H1 (cell line): ENCODE measurements around the gene DIDO1. TPM values are rescaled to one million over a fixed set of nuclear protein-coding genes. Genes with fewer than 3 reads are reported as not detected.
A peak's percentile ranks its signal among the peaks of the same experiment; 100 is the strongest.

Experiments used
- CREB1 ChIP-seq: IDR thresholded peaks from 2 replicates; pipeline ENCODE4 v1.6.1; 2012; ENCODE audit warnings: inconsistent platforms
- HDAC2 ChIP-seq, 2 experiments: fragments of 300-600 bp in 1 of 2; sonication (generic) in 1 of 2; IDR thresholded peaks; 2 replicates each; pipeline ENCODE4 v1.6.1; 2011 to 2012; ENCODE audit warnings: low read depth in 2 of 2, low read length in 2 of 2, mild to moderate bottlenecking in 2 of 2, moderate library complexity in 2 of 2, borderline replicate concordance in 1 of 2, inconsistent platforms in 1 of 2
- polyA plus RNA-seq, 7 experiments: library from polyadenylated mRNA; depleted of rRNA in 3 of 7; stranded (reverse) in 5 of 7; unstranded in 2 of 7; fragments of >200 nt in 5 of 7; fragments of 200-250 nt in 2 of 7; gene quantifications; 1 replicate in 5 of 7; 2 replicates in 1 of 7; 4 replicates in 1 of 7; pipeline versions ENCODE4 v1.2.1 to v1.2.3, GENCODE V29; 2011 to 2013; ENCODE audit warnings: missing spikeins in 2 of 7, mixed read lengths in 2 of 7
- total RNA-seq: library from RNA; stranded (reverse); fragmentation: NEBNext Ultra II Directional; extraction: Animal tissue kit (Norgen Biotek cat#: 25700); gene quantifications from 2 replicates; pipeline ENCODE4 v1.2.1, GENCODE V29; 2021
- TF ChIP-seq, protein P1 (sequence below): fragments of 300-600 bp; sonication (generic); IDR thresholded peaks from 2 replicates; pipeline ENCODE4 v1.7.1; 2012; ENCODE audit warnings: low read length, moderate library complexity, mild to moderate bottlenecking, inconsistent platforms; ENCODE audit not compliant: insufficient replicate concordance

DIDO1 gene
- total and polyA plus RNA-seq, 2 of the 8 experiments (the other 6 are each of a cell fraction or from before 2014, with no cell fraction given): 53.6 to 82.8 TPM

DNA sequence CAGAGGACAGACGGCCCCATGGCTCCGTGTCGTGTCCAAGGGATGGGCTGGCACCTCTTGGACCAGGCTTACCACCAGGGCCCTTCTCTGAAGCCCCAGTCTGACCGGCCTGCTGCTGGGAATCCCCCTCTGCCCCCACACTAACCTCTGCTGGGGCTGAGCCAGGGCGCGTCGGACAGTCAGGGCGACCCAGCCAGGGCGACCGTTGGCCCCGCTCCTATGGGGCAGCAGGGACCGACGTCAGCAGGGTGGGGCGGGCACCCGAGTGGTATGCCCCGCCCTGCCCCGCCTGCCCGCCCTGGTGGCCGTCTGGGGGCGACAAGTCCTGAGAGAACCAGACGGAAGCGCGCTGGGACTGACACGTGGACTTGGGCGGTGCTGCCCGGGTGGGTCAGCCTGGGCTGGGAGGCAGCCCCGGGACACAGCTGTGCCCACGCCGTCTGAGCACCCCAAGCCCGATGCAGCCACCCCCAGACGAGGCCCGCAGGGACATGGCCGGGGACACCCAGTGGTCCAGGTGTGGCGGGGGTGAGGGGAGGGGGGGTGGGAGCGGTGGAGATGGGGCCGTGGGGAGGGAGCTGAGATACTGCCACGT is 26.2 kb upstream of the DIDO1 start, which contains the start of gene SLC17A9 (continued):
- TF ChIP-seq, protein P1, sequence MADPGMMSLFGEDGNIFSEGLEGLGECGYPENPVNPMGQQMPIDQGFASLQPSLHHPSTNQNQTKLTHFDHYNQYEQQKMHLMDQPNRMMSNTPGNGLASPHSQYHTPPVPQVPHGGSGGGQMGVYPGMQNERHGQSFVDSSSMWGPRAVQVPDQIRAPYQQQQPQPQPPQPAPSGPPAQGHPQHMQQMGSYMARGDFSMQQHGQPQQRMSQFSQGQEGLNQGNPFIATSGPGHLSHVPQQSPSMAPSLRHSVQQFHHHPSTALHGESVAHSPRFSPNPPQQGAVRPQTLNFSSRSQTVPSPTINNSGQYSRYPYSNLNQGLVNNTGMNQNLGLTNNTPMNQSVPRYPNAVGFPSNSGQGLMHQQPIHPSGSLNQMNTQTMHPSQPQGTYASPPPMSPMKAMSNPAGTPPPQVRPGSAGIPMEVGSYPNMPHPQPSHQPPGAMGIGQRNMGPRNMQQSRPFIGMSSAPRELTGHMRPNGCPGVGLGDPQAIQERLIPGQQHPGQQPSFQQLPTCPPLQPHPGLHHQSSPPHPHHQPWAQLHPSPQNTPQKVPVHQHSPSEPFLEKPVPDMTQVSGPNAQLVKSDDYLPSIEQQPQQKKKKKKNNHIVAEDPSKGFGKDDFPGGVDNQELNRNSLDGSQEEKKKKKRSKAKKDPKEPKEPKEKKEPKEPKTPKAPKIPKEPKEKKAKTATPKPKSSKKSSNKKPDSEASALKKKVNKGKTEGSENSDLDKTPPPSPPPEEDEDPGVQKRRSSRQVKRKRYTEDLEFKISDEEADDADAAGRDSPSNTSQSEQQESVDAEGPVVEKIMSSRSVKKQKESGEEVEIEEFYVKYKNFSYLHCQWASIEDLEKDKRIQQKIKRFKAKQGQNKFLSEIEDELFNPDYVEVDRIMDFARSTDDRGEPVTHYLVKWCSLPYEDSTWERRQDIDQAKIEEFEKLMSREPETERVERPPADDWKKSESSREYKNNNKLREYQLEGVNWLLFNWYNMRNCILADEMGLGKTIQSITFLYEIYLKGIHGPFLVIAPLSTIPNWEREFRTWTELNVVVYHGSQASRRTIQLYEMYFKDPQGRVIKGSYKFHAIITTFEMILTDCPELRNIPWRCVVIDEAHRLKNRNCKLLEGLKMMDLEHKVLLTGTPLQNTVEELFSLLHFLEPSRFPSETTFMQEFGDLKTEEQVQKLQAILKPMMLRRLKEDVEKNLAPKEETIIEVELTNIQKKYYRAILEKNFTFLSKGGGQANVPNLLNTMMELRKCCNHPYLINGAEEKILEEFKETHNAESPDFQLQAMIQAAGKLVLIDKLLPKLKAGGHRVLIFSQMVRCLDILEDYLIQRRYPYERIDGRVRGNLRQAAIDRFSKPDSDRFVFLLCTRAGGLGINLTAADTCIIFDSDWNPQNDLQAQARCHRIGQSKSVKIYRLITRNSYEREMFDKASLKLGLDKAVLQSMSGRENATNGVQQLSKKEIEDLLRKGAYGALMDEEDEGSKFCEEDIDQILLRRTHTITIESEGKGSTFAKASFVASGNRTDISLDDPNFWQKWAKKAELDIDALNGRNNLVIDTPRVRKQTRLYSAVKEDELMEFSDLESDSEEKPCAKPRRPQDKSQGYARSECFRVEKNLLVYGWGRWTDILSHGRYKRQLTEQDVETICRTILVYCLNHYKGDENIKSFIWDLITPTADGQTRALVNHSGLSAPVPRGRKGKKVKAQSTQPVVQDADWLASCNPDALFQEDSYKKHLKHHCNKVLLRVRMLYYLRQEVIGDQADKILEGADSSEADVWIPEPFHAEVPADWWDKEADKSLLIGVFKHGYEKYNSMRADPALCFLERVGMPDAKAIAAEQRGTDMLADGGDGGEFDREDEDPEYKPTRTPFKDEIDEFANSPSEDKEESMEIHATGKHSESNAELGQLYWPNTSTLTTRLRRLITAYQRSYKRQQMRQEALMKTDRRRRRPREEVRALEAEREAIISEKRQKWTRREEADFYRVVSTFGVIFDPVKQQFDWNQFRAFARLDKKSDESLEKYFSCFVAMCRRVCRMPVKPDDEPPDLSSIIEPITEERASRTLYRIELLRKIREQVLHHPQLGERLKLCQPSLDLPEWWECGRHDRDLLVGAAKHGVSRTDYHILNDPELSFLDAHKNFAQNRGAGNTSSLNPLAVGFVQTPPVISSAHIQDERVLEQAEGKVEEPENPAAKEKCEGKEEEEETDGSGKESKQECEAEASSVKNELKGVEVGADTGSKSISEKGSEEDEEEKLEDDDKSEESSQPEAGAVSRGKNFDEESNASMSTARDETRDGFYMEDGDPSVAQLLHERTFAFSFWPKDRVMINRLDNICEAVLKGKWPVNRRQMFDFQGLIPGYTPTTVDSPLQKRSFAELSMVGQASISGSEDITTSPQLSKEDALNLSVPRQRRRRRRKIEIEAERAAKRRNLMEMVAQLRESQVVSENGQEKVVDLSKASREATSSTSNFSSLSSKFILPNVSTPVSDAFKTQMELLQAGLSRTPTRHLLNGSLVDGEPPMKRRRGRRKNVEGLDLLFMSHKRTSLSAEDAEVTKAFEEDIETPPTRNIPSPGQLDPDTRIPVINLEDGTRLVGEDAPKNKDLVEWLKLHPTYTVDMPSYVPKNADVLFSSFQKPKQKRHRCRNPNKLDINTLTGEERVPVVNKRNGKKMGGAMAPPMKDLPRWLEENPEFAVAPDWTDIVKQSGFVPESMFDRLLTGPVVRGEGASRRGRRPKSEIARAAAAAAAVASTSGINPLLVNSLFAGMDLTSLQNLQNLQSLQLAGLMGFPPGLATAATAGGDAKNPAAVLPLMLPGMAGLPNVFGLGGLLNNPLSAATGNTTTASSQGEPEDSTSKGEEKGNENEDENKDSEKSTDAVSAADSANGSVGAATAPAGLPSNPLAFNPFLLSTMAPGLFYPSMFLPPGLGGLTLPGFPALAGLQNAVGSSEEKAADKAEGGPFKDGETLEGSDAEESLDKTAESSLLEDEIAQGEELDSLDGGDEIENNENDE: no peak
- TF ChIP-seq HDAC2 (IDR thresholded peaks at IDR 0.05; ENCODE audit: borderline replicate concordance in 1 of 2, low read depth in 2 of 2, low read length in 2 of 2): no peak
- TF ChIP-seq CREB1: peak; percentile 80
